Measurements from ENCODE around the gene HCRTR1.

Gene HCRTR1

GRCh38 chr1:31667065-31667785, 49.7 kb downstream of the HCRTR1 start:
- no peak for DNase-seq (ENCODE audit: low read depth)

GRCh38 chr1:31668303-31668883, 50.9 kb downstream of the HCRTR1 start:
- DNase-seq (ENCODE audit: low read depth): no peak

- no peak for DNase-seq (ENCODE audit: low read depth)
Measured at GRCh38 chr1:31669433-31669785, 51.9 kb downstream of the HCRTR1 start.

GRCh38 chr1:31669786-31670592, 52.5 kb downstream of the HCRTR1 start:
- peak; percentile 9 for DNase-seq (ENCODE audit: low read depth)

- no peak for DNase-seq (ENCODE audit: low read depth)
Measured at GRCh38 chr1:31670593-31670964, 53.1 kb downstream of the HCRTR1 start.

- DNase-seq (ENCODE audit: low read depth): no peak
Measured at GRCh38 chr1:31671147-31671546, 53.7 kb downstream of the HCRTR1 start.

GRCh38 chr1:31671561-31672201, 54.2 kb downstream of the HCRTR1 start:
- DNase-seq (ENCODE audit: low read depth): no peak

- DNase-seq (ENCODE audit: low read depth): no peak
Measured at GRCh38 chr1:31672986-31673385, 55.5 kb downstream of the HCRTR1 start.

GRCh38 chr1:31673433-31673832, 55.9 kb downstream of the HCRTR1 start:
- DNase-seq (ENCODE audit: low read depth): no peak

GRCh38 chr1:31674626-31675025, 57.1 kb downstream of the HCRTR1 start:
- no peak for DNase-seq (ENCODE audit: low read depth)

- DNase-seq (ENCODE audit: low read depth): no peak
Measured at GRCh38 chr1:31675161-31675560, 57.7 kb downstream of the HCRTR1 start.

- no peak for DNase-seq (ENCODE audit: low read depth)
Measured at GRCh38 chr1:31675756-31676155, 58.3 kb downstream of the HCRTR1 start.

Data from stimulated activated CD4-positive, alpha-beta T cell treated with anti-CD3 and anti-CD28 coated beads, Interleukin-2, amount 100 ng/mL, for 4 hours (primary cell).